Measurements from ENCODE around the gene MPEG1. TPM values are rescaled to one million over a fixed set of nuclear protein-coding genes. Genes with fewer than 3 reads are reported as not detected.

The MPEG1 gene
- total and polyA plus RNA-seq, 2 of the 13 experiments (the other 11 are each of a cell fraction or from before 2014, with no cell fraction given) = not detected

- 39% methylated on average over 4 of the region's 4 CpGs for WGBS (ENCODE audit: low lambda C conversion rate)
- no peak overlapping the region for H2AFZ ChIP-seq (ENCODE audit: low read length)
- TF ChIP-seq TBP (CRISPR knock-in tag; IDR thresholded peaks at IDR 0.05) = no peak
- no peak for TF ChIP-seq NPAS2 (CRISPR knock-in tag; IDR thresholded peaks at IDR 0.05; ENCODE audit: borderline replicate concordance)
- no peak for TF ChIP-seq SMC3 (IDR thresholded peaks at IDR 0.05; ENCODE audit: low read length)
- no peak for TF ChIP-seq ZNF180 (CRISPR knock-in tag; IDR thresholded peaks at IDR 0.05; ENCODE audit: borderline replicate concordance, low read depth)
- TF ChIP-seq NFATC3 (CRISPR knock-in tag; IDR thresholded peaks at IDR 0.05) = no peak
- no peak for TF ChIP-seq ZC3H13 (CRISPR knock-in tag; IDR thresholded peaks at IDR 0.05)
- no peak for TF ChIP-seq GTF2F1 (IDR thresholded peaks at IDR 0.05; ENCODE audit: low read length)
- TF ChIP-seq TOPORS (CRISPR knock-in tag; IDR thresholded peaks at IDR 0.05) = no peak
- no peak for TF ChIP-seq ZNF709 (CRISPR knock-in tag; IDR thresholded peaks at IDR 0.05)
- ChIA-PET POLR2A (interaction anchor here (2.3 to 4.4 kb wide), 2 partner anchors 11 to 16 kb away, joined by 9 to 46 read pairs; no protein-coding TSS in a partner anchor), CTCF (ENCODE audit: low intra/inter-chr PET ratio, low total read pairs) (no interaction called here)
- H4K20me1 ChIP-seq (ENCODE audit: insufficient read depth, low read length) = 0 out of 2 replicates have a peak, but pooled peaks cover 3% of the 10 kb centered on the region
- 0 out of 2 replicates have a peak overlapping the region, but pooled peaks have one; percentile 16 for H3K9ac ChIP-seq (ENCODE audit: insufficient read depth, low read depth, low read length)
- intact Hi-C loops (cut with micrococcal nuclease; ENCODE audit: unreplicated experiment) = no loop called here
- in situ Hi-C loops (cut with HindIII; ENCODE audit: extremely low pct_ligation_motif_present, low pct_unique_long_range_greater_than_20kb) = loop anchor here (10.0 to 25.0 kb wide), 2 partner anchors 110 to 512 kb away; no protein-coding TSS in a partner anchor
- no peaks in the 10 kb centered on the region; a peak in 1 of 5 replicates for H3K27me3 ChIP-seq (ENCODE audit: control insufficient read depth in 1 of 2, insufficient read depth in 2 of 2, low read length in 2 of 2)
- peaks cover 41% of the 10 kb centered on the region for H3K4me1 ChIP-seq (ENCODE audit: insufficient read depth, low read length)
- no peak for FAIRE-seq
- ATAC-seq = no peak
- DNase-seq (ENCODE audit: low spot score) = no peak
- no peaks in the 10 kb centered on the region for H3K79me2 ChIP-seq (ENCODE audit: insufficient read depth, low read length)
- H3K9me3 ChIP-seq (ENCODE audit: low read length) = no peaks in the 10 kb centered on the region
- BruUV-seq (replicated peaks) = no TSS peak
- H3K4me2 ChIP-seq (ENCODE audit: low read depth, low read length) = peak overlapping the region; percentile 100
- H3K4me3 ChIP-seq (replicated peaks in 1 of 3; ENCODE audit: insufficient read depth in 1 of 3, low read depth in 2 of 3, low read length in 3 of 3) = peak overlapping the region in 2 of 3 experiments; percentile 11 to 80; a peak in 3 of 6 replicates
- no peak overlapping the region for H3K27ac ChIP-seq (ENCODE audit: extremely low read length, insufficient read depth, low read length)
- no peaks in the 10 kb centered on the region for H3K36me3 ChIP-seq (replicated peaks in 1 of 2; ENCODE audit: control insufficient read depth in 1 of 2, insufficient read depth in 2 of 2, low read length in 2 of 2)
Observed at GRCh38 chr11:59175091-59175501, 37.6 kb downstream of the MPEG1 start.

DNA sequence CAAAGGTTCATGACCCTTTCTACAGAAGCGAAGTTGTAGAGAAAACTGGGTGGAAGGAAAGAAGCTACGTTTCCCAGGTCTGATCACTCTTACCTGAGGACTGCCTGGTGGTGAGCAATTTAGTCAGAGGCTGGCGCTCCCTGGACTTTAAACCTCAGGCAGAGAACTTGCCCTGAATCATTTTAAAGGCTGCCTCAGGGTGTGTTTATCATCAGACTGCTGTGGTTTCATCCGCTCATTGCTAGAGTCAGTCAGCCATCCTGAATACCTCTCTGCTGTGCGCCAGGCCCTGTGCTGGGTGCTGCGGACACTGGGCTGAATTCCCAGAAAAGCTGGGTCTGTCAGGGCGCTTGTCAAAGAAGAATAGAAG lies 38.1 kb downstream of the MPEG1 start:
- in situ Hi-C loops (cut with HindIII; ENCODE audit: extremely low pct_ligation_motif_present, low pct_unique_long_range_greater_than_20kb) = loop anchor here (5.0 to 25.0 kb wide), 3 partner anchors 33 to 513 kb away; no protein-coding TSS in a partner anchor
- no peaks in the 10 kb centered on the region for H3K9me3 ChIP-seq (ENCODE audit: low read length)
- TSS peak; percentile 31 for BruUV-seq (replicated peaks)
- ATAC-seq (peak; percentile 51), DNase-seq (ENCODE audit: low spot score) (peak; percentile 68), FAIRE-seq (peak; percentile 62)
- H3K9ac ChIP-seq (ENCODE audit: insufficient read depth, low read depth, low read length) = 0 out of 2 replicates have a peak overlapping the region, but pooled peaks have one; percentile 16
- 0 out of 2 replicates have a peak, but pooled peaks cover 3% of the 10 kb centered on the region for H4K20me1 ChIP-seq (ENCODE audit: insufficient read depth, low read length)
- H2AFZ ChIP-seq (ENCODE audit: low read length) = no peak overlapping the region
- H3K4me3 ChIP-seq (replicated peaks in 1 of 3; ENCODE audit: insufficient read depth in 1 of 3, low read depth in 2 of 3, low read length in 3 of 3) = peak overlapping the region; percentile 11 to 80 (median 34); a peak in 4 of 6 replicates
- H3K4me2 ChIP-seq (ENCODE audit: low read depth, low read length) = peak overlapping the region; percentile 100
- H3K4me1 ChIP-seq (ENCODE audit: insufficient read depth, low read length) = peaks cover 41% of the 10 kb centered on the region
- no peaks in the 10 kb centered on the region; a peak in 1 of 5 replicates for H3K27me3 ChIP-seq (ENCODE audit: control insufficient read depth in 1 of 2, insufficient read depth in 2 of 2, low read length in 2 of 2)
- H3K36me3 ChIP-seq (replicated peaks in 1 of 2; ENCODE audit: control insufficient read depth in 1 of 2, insufficient read depth in 2 of 2, low read length in 2 of 2) = no peaks in the 10 kb centered on the region
- peak overlapping the region; percentile 34 for H3K27ac ChIP-seq (ENCODE audit: extremely low read length, insufficient read depth, low read length)
- 6% methylated on average over 3 of the region's 7 CpGs for WGBS (ENCODE audit: low lambda C conversion rate)
- intact Hi-C loops (cut with micrococcal nuclease; ENCODE audit: unreplicated experiment) = no loop called here
- CTCF ChIA-PET (ENCODE audit: low intra/inter-chr PET ratio, low total read pairs) = interaction anchor here (0.8 kb wide), 1 partner anchor 33 kb away, joined by 3 read pairs; no protein-coding TSS in a partner anchor
- no peaks in the 10 kb centered on the region for H3K79me2 ChIP-seq (ENCODE audit: insufficient read depth, low read length)
- POLR2A ChIA-PET = interaction anchor here (0.6 to 4.4 kb wide), 6 partner anchors 8 to 502 kb away, joined by 3 to 46 read pairs (median 4); partner anchors contain the start of gene FAM111A
- TF ChIP-seq, protein P1, sequence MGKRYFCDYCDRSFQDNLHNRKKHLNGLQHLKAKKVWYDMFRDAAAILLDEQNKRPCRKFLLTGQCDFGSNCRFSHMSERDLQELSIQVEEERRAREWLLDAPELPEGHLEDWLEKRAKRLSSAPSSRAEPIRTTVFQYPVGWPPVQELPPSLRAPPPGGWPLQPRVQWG (CRISPR knock-in tag; IDR thresholded peaks at IDR 0.05; ENCODE audit: borderline replicate concordance, low read depth) = no peak
- TF ChIP-seq ZNF205 (CRISPR knock-in tag; IDR thresholded peaks at IDR 0.05) = peak; percentile 97
- peak; percentile 75; the same call in 1 of the 2 replicates for TF ChIP-seq HNF4A (CRISPR knock-in tag; IDR thresholded peaks at IDR 0.05)
- peak; percentile 10 for TF ChIP-seq ASH2L (IDR thresholded peaks at IDR 0.05; ENCODE audit: insufficient read length, low read depth, low read length)
- TF ChIP-seq ARNT2 (CRISPR knock-in tag; IDR thresholded peaks at IDR 0.05; ENCODE audit: low read depth) = no peak
- no peak for TF ChIP-seq ZNF446 (CRISPR knock-in tag; IDR thresholded peaks at IDR 0.05)
- 0 out of 2 replicates have a peak, but pooled peaks have one; percentile 5 for TF ChIP-seq CREM (IDR thresholded peaks at IDR 0.05)
- TF ChIP-seq CREM (CRISPR knock-in tag; IDR thresholded peaks at IDR 0.05) = no peak
- no peak for TF ChIP-seq FOXP1 (IDR thresholded peaks at IDR 0.05)
- no peak for TF ChIP-seq FOXP1 (CRISPR knock-in tag; IDR thresholded peaks at IDR 0.05)

Data from HepG2 (cell line).